Mammary epithelial cell (primary cell): ENCODE data around the gene ATIC.

ENCODE experiments used
- CTCF ChIP-seq, 2 donors: IDR thresholded peaks in 1 of 2; conservative IDR thresholded peaks in 1 of 2; 2 replicates each; pipeline ENCODE4 v1.5.1; 2011 to 2012; ENCODE audit warnings: inconsistent platforms in 2 of 2, low read length in 2 of 2, mild to moderate bottlenecking in 2 of 2, control low read depth in 1 of 2, low read depth in 1 of 2; ENCODE audit not compliant: insufficient read depth in 1 of 2; ENCODE audit errors: extremely low read depth in 1 of 2
- EZH2 ChIP-seq: IDR thresholded peaks from 2 replicates; pipeline ENCODE4 v1.6.1; 2012; ENCODE audit warnings: low read length, inconsistent platforms, borderline replicate concordance

- TF ChIP-seq CTCF (conservative IDR thresholded peaks at IDR 0.05 in 1 of 2, IDR thresholded peaks at IDR 0.05 in 1 of 2; ENCODE audit: extremely low read depth in 1 of 2, insufficient read depth in 1 of 2, low read depth in 1 of 2, low read length in 2 of 2), result no peak
- TF ChIP-seq EZH2, result no peak
Measured at GRCh38 chr2:215384710-215385109, 72.9 kb downstream of the ATIC start.
